SH-SY5Y (cell line): ENCODE results near the gene SLCO4A1.

ENCODE experiments used
- GATA2 ChIP-seq: IDR thresholded peaks from 2 replicates; pipeline ENCODE4 v1.6.1; 2011; ENCODE audit warnings: mild to moderate bottlenecking, low read depth, low read length
- GATA3 ChIP-seq: IDR thresholded peaks from 2 replicates; pipeline ENCODE4 v1.6.1; 2011; ENCODE audit warnings: low read depth, mild to moderate bottlenecking, low read length, moderate library complexity

GRCh38 chr20:62679978-62680589 lies 37.8 kb downstream of the SLCO4A1 start:
- no peak for TF ChIP-seq GATA3
- TF ChIP-seq GATA2, result no peak
